ENCODE data around the gene MACROH2A1.

The MACROH2A1 gene

DNA sequence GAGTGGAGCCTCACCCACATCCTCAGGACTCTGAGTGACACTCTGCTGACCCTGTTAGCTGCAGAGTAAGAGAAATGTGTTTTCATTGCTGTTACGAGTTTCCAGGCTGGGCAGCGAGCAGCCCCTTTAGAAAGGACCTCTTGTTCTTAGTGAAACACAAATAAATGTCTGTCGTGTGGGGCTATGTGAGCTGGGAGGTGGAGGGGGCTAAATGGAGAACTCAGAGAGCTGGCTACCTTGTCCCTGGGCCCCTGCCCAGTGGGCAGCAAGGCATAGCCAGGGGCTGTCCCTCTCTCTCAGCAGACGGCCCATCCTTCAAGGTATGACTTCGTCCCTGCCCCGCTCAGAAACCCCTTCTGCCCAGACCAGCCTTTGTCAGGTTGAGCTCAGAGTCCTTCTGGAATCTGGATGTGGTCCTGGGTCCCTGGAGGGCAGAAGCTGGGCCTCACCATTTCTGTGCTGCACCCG lies 38.0 kb upstream of the MACROH2A1 start:
- no peak for DNase-seq (ENCODE audit: low read depth in 1 of 2, low spot score in 1 of 2)

DNA sequence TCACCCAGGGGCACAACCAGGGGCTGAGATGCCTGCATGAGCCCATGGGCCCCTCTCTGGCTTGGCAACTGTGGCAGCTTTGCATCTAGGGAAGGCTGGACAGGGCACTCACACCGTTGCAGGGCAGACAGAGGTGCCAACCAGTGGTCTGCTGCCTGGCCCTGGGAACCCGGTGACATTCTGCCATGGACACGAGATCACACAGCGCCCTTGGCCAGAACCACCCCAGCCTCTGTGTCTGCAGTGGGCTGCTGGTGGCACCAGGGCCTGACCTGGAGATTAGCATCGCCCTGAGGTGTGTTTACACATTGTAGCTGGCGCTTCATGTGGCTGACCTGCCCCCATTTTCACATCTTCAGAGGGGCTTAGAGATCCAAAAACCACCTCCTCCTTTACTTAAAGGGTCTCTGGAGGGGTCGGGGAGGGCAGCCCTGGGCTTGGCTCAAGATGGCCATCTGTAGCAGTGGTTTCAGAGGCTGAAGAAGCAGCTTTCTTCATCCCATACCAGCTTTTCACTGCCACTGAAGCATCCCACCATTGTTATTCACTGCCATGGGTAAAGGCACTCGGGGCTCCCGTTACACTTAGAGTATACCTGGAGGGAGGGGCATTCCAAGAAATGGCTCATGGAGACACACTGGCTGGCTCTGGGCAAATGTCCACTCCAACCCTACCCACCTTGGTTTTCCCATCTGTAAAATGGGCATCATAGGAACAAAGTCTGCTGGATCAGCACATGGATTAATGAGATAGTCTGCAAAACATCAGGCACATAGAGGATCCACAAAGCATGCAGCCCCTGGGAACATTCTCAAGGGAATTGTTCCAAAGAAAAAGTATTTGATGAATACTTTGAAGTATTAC lies 36.7 kb upstream of the MACROH2A1 start:
- DNase-seq (ENCODE audit: low read depth in 1 of 2, low spot score in 1 of 2) = no peak

DNA sequence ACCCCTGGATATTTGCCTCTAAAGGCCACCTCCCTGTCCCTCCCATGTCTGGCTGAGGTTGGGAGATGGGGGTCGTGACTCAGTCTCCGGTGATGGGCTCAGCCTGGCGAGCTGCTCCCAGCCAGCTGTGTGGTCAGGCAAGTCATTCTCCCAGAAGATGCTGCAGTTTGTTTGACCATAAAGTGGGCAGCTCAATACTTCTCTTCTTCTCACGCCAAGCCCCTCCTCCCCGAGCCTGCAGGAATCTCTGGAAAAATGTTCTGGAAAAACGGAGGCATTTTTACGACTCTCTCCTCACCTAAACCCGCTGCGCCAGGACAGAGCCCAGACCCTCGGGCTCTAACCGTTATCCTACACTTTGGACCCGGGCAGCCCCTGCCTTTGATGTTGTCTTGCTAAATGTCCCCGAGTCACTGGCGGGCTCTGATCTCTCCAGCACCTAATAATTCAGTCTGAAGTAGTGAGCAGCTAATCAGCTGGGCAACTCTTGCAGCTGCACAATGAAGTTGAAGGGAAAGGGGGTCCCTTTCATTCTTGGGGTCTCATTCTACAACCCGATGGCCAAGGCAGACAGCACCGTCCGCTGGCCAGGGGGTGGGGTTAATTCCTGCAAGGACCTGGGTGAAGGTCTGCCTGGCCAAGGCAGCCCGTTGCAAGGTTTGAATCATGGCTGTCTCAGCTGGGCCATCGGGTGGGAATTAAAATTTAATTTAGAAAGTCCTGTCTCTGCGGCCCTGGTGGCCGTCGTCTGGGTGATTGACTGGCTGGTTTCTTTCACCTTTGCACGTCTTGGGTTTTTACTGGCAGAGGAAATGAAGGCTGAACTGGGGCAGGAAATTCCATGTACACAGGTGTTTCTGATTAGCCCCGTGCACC lies 35.8 kb upstream of the MACROH2A1 start:
- no peak for DNase-seq (ENCODE audit: low read depth in 1 of 2, low spot score in 1 of 2)

DNA sequence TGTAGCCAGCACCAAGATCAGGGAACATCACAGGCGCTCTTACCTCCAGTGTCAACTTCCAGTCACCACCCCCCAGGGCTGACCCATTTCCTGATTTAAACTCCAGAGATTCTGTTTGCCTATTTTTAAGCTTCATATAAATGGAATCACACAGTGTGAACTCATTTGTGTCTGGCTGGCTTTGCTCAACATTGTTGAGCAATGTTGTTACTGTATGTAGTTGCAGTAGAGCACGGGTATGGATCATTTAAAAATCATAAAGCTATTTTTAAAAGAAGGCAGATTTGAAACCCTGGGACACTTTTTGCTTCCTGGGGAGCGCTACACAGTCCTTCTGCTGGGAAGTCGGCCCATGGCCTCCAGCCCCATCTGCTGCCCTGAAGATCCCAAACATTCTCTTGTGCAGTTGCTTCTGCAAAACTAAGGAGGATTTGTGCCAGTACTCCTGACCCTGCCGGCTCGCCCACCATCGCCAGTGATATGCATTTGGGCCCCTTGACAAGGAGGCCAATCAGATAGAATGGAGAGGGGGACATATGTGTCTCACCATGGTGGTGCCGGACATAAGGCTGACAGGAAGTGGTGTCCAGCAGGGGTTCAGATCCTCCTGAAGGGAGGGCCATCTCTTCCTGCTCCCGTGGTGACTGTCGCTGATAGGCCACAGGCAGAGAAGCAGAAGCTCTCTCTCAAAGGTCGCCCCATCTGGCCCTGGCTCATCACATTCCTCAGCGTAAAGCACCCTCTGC lies 34.8 kb upstream of the MACROH2A1 start:
- DNase-seq (ENCODE audit: low read depth in 1 of 2, low spot score in 1 of 2) = no peak

DNA sequence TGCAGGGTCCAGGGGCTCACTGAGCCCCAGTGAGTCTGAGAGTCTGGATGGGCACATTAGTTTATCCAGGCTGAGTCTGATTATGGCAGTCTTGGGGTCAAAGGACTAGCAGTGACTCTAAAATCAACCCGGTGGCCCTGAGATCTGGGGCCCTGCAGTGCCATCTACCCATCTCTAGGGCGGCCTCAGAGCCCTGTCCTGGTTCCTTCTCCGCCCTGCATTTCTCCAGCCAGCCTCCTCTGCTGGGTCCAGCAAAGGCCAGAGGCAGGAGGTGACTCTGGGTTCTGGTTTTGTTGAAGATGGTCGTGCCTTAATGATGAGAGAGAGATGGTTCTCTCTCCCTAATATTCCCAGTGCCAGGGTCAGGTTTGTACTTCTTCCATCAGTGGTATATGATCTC lies 33.1 kb upstream of the MACROH2A1 start:
- DNase-seq (ENCODE audit: low read depth in 1 of 2, low spot score in 1 of 2) = no peak

DNA sequence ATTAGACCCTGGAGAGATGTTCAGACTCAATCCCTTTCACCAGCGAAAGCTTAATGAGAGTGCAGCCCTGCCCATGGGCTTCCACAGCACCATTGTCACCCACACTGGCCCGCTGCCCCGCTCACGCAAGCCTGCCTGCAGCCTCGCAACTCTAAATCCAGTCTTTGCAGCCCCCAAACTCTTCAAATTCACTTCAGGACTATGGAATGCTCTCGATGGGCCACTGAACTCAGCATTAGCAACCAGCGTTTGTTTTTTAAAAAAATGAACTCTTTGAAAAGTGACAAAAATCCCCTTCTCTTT lies 31.1 kb upstream of the MACROH2A1 start:
- DNase-seq (ENCODE audit: low read depth in 1 of 2, low spot score in 1 of 2) = no peak

DNA sequence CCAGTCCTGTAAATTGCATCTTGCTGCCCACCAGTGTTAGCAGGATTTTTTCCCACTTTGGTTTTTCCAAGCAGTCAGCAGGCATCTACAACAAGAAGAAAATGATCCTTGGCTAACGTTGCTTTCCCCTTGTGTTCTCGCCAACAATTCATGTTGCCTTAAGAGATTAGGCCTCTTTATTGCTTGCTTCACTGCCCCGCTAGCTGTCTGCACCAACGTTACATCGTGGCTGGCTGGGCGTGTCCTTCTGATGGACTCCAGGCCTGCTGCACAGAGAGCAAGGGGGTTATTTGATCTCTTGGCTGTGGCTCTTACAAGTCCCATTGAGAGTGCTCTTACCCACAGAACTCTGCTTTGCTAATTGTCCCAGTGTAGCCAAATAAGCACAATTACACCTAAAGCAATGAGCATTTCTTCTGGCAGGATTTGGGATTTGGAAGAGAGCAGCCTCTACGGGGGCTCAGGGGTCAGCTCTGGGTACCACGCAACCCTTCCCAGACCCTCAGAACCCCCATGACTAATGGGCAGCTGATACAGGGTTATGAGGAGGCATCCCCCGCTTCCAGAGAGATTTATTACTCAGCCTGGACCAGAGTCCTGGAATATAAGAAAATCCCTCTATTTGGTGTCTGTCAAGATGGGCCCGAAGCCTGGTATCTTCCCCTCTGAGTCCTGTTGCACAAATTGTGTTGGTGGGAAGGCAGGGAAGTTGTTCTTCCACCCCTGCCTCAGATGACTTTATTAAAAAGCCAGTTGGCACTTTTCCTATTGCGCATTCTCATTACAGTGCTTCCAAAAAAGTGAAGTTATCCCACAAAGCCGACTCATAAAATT lies 30.5 kb upstream of the MACROH2A1 start:
- DNase-seq (ENCODE audit: low read depth in 1 of 2, low spot score in 1 of 2) = no peak

DNA sequence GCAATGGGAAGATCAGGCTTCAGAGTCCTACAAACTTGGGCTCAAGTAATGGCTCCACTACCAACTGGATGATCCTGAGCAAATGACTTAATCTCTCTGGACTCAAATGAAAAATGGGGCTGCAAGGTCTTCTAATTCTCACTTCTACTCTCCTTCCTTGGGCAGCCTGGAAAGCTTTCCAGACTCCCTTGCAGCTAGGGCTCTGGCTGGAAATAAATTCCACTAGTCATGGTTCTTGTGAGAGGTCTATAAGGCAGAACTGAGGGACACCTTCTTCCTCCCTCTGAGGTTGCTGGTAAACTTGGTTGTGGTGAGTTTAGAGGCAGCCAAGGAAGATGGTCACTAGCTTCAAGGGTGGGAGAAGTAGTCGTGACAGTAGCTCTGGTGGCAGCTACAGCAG lies 29.6 kb upstream of the MACROH2A1 start:
- DNase-seq (ENCODE audit: low read depth in 1 of 2, low spot score in 1 of 2) = no peak

DNA sequence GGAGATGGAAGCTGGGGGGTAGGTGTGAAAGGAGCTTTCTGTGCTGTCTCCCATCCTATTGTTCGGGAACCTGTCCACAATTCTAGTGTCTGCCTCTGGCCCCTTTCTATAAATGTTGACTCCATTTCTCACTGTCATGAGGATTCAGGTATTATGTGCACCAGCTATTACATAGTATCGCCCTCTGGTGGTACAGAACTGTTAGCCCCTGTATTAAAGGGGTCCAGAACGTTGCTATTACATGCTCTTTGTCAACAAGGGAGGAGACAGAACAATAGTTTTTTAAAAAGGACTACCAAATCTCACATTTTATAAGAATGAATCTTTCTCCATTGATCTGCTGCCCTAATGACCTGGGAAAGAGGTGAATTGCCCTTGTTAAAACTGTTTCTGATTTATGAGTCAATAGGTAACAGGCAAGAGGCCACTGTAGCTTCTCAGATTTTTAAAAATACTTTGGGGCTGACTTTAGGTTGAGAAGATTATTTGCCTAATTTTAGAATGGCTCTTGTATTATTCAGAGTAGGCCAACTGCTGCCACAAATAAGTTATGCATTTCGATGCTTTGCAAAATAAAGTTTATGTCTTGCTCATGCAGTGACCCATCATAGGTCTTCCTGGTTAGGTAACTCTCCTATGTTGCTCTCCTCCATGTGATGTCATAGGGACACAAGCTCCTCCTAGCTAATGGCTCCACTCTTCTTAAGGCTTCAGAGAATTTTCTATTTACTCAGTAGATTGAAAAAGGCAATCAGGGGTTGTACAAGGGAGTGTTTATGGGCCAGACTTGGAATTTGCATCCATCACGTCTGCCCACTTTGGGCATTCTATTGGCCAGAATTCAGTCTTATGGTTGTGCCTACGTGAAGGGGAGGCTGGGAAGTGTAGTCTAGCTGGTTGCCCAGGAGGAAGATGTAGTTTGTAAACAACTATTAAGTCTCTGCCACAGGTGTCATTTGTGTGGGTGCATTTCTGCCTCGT lies 27.4 kb upstream of the MACROH2A1 start:
- DNase-seq (ENCODE audit: low read depth in 1 of 2, low spot score in 1 of 2) = no peak

DNA sequence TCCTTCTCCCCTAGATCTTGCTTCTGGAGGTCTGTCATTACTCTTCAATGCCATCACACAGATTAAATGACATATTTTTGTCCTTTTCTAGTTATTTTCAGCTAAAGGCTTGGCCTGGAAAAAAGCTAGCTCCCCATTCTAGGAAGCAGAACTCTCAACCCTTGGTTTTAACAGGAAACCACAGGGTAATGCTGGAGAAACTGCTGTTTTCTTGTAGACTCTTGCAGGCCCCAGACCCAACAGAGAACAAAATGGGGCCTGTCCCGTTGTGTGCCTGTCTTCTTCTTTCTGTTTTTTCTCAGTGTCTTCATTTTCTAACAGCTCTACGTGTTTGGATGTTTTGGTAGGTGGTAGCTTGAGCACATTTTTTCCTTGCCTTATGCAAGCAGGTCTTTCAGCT lies 26.6 kb upstream of the MACROH2A1 start:
- no peak for DNase-seq (ENCODE audit: low read depth in 1 of 2, low spot score in 1 of 2)

DNA sequence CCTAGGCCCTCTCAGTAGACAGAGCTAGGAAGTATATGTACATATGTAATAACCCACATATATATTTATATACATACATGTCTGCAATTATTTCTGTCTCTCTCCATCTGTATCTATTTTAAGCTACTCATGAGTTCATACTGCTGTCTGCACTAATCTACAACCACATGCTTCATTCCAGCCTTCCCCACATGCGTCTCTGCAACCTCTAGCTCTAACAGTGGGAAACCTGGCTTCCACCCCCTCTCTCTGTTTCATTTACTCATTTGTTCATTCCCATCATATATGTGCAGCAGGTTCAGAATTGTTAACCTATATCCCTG lies 24.8 kb upstream of the MACROH2A1 start:
- no peak for DNase-seq (ENCODE audit: low read depth in 1 of 2, low spot score in 1 of 2)

DNA sequence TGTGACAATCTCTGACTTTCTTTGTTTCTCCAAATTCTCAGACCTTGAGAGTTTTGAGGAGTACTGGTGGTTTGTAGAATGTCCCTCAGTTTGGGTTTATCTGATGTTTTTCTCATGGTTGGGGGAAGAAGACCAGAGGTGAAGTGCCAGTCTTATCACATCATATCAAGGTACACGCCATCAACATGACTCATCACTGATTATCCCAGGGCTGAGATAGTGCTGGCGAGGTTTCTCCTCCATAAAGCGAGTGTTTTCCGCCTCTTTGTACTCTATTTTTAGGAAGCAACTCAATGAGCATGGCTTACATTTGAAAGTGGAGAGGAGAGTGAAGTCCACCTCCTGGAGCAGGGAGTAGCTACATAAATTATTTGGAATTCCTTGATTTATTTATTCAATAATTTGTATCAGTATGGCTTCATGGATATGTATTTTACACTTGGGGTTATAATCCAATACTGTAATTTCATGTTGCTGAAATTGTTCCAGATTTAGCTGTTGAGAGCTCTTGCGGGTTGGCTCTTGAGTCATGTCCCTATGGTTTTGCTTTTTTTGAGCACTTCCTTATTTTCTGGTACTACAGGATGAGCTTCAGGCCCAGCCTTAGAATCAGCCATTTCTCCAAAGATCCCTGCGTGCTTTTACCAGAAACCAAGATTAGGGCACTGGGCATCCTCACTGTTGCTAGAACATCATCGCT lies 24.3 kb upstream of the MACROH2A1 start:
- DNase-seq (ENCODE audit: low read depth in 1 of 2, low spot score in 1 of 2) = no peak

DNA sequence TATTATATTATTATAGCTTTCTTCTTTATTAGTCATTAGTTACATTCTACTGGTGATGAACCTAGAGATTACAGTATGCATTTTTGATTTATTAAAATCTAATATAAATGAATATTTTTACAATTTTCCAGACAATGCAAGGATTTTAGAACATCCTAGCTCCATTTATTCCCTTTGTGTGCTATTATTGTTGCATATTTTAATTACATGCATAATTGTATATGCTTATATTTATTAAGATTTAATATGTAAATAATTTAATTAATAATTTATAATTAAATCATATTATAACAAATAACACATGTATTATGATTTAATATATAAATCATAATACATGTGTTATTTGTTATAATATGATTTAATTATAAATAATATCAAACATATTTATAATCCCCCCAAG lies 23.4 kb upstream of the MACROH2A1 start:
- DNase-seq (ENCODE audit: low read depth in 1 of 2, low spot score in 1 of 2) = no peak

DNA sequence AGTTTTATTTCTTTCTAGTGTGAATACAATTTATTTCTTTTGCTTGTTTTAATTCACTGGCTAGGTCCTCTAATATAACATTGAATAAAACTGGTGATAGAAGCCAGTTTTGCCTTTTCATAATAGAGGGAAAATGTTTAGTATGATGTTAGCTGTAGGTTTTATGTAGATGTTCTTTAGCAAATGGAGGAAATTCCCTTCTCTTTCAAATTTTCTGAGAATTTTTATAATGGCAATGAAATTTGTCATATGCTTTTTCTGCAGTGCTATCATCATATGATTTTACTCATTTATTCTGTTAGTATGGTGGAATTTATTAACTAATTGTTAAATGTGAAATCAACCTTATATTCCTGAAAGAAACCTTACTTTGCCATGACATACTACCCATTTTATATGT lies 18.1 kb upstream of the MACROH2A1 start:
- no peak for DNase-seq (ENCODE audit: low read depth in 1 of 2, low spot score in 1 of 2)

DNA sequence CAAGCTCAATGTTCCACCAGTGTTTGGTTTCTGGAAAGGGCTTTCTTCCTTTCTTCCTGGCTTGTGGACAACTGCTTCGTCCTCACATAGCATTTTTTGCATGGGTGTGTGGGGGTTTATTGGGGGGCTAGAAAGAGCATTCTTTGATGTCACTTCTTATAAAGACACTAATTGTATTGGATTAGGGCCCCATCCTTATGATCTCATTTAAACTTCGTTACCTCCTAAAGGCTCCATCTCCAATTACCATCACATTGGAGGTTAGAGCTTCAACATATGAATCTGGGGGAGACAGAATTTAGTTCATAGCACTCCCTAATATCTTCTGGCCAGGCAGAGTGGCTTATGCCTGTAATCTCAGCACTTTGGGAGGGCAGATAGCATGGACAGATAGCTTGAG lies 6.1 kb upstream of the MACROH2A1 start:
- no peak for DNase-seq (ENCODE audit: low read depth in 1 of 2, low spot score in 1 of 2)

DNA sequence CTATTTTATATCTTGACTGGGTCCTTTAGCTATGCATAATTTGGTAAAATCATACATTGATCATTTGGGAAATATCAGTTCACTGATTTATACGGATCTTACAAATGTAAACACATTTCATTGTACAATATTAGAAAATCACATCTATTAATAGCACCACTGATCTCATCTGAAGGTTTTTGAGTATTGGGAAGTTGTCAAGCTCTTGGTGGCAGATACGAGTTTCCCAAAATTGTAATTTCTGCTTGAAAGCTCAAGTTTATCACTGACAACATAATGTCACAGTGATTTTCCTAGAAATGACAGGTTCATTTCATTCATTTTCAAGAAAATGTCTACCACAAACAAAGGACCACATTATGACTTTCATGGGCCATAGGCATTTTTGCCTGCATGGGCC lies 3.0 kb upstream of the MACROH2A1 start:
- DNase-seq (ENCODE audit: low read depth in 1 of 2, low spot score in 1 of 2) = no peak

DNA sequence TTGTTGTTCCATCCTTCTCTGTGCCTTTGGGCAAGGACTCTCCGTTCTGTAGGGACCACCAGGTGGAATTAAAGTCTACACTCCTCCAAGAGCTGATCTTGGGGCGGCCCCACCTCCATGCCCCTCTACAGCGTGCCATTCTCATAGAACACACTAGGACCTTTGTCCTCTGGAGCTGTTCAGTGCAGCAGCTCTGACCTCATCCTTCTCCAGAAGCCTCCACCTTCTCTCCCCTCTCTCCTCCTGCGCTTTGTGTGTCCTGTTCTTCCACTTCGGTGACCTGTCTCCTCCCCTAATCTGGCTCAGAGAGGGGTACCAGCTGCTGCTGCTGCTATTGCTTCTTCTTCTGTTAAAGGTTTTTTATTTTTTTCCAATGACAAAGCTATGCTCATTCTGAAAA lies 1.8 kb upstream of the MACROH2A1 start:
- DNase-seq (ENCODE audit: low read depth in 1 of 2, low spot score in 1 of 2) = no peak

DNA sequence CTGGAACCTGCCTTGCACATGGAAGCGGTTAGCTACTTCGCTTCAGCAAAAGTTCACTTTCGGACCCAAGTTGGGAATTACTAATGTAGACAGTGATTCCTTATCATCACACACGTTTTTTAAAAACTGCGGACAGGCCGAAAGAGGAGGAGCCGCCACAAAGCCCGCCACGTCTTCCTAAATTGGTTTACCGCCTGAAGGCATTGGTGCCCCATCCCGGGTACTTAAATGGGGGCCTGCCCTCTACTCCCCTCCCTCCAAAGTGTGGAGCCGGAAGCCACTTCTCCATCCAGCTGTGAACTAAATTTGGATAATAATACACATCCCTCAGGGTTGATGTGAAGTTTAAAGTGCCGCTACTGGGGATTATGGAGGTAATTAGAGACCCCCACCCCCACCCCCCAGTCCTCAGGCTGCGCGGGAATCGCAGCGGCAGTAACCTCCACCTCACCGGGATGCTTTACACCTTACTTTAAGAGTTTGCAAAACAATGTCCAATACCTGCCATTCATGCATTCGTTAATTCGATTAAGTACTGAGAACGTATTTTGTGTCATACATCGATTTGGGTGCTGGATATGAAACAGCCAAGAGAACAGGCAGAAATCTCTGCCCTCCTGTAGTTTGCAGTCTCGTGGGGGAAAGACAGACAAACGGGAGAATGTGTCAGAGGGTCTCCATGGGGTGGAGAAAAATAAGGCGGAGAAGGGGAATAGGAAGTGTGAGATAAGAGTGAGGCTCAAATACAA lies 937 bp upstream of the MACROH2A1 start:
- no peak for DNase-seq (ENCODE audit: low read depth in 1 of 2, low spot score in 1 of 2)
